ENCODE results near the gene BTRC.
"Not testable (repeated sequence)": the region's sequence is repeated elsewhere in the genome, so short reads cannot be mapped to it uniquely, and the experiment has no call there.

The BTRC gene

GRCh38 chr10:101353692-101354327 is at the start of gene BTRC:
Gene BTRC, plus strand, starts transcription at chr10:101354165. Its CDS starts 16 bp downstream, at chr10:101354181.
- TF ChIP-seq ZNF274 (IDR thresholded peaks at IDR 0.05; ENCODE audit: low read depth, low read length): no peak
- H3K4me3 ChIP-seq (ENCODE audit: low read length): peak within 1 kb of the TSS; percentile 91

GRCh38 chr10:101304316-101304715 is 49.6 kb upstream of the BTRC start:
- H3K4me3 ChIP-seq (ENCODE audit: low read length): no peak overlapping the region
- no peak for TF ChIP-seq ZNF274 (IDR thresholded peaks at IDR 0.05; ENCODE audit: low read depth, low read length)

- TF ChIP-seq ZNF274 (IDR thresholded peaks at IDR 0.05; ENCODE audit: low read depth, low read length): no peak
- no peak overlapping the region for H3K4me3 ChIP-seq (ENCODE audit: low read length)
Measured at GRCh38 chr10:101305320-101306241, 48.4 kb upstream of the BTRC start.

- no peak overlapping the region for H3K4me3 ChIP-seq (ENCODE audit: low read length)
- TF ChIP-seq ZNF274 (IDR thresholded peaks at IDR 0.05; ENCODE audit: low read depth, low read length): no peak
Measured at GRCh38 chr10:101308051-101308450, 45.9 kb upstream of the BTRC start.

- H3K4me3 ChIP-seq (ENCODE audit: low read length): no peak overlapping the region
- TF ChIP-seq ZNF274 (IDR thresholded peaks at IDR 0.05; ENCODE audit: low read depth, low read length): no peak
Measured at GRCh38 chr10:101310529-101311184, 43.3 kb upstream of the BTRC start.

- TF ChIP-seq ZNF274 (IDR thresholded peaks at IDR 0.05; ENCODE audit: low read depth, low read length): no peak
- no peak overlapping the region for H3K4me3 ChIP-seq (ENCODE audit: low read length)
Measured at GRCh38 chr10:101311185-101312066, 42.5 kb upstream of the BTRC start.

GRCh38 chr10:101319241-101319915 is 34.6 kb upstream of the BTRC start:
- TF ChIP-seq ZNF274 (IDR thresholded peaks at IDR 0.05; ENCODE audit: low read depth, low read length): no peak

GRCh38 chr10:101321073-101321472 is 32.9 kb upstream of the BTRC start:
- no peak overlapping the region for H3K4me3 ChIP-seq (ENCODE audit: low read length)
- no peak for TF ChIP-seq ZNF274 (IDR thresholded peaks at IDR 0.05; ENCODE audit: low read depth, low read length)

More at GRCh38 chr10:101319241-101319915, 34.6 kb upstream of the BTRC start:
- no peak overlapping the region for H3K4me3 ChIP-seq (ENCODE audit: low read length)

- H3K4me3 ChIP-seq (ENCODE audit: low read length): no peak overlapping the region
- TF ChIP-seq ZNF274 (IDR thresholded peaks at IDR 0.05; ENCODE audit: low read depth, low read length): no peak
Measured at GRCh38 chr10:101322266-101323108, 31.5 kb upstream of the BTRC start.

GRCh38 chr10:101323495-101323894 is 30.5 kb upstream of the BTRC start:
- TF ChIP-seq ZNF274 (IDR thresholded peaks at IDR 0.05; ENCODE audit: low read depth, low read length): no peak
- no peak overlapping the region for H3K4me3 ChIP-seq (ENCODE audit: low read length)

- not testable (repeated sequence) for H3K4me3 ChIP-seq (ENCODE audit: low read length)
Measured at GRCh38 chr10:101327454-101327853, 26.5 kb upstream of the BTRC start.

- H3K4me3 ChIP-seq (ENCODE audit: low read length): no peak overlapping the region
Measured at GRCh38 chr10:101329341-101330032, 24.5 kb upstream of the BTRC start.

More at GRCh38 chr10:101329341-101330032, 24.5 kb upstream of the BTRC start:
- no peak for TF ChIP-seq ZNF274 (IDR thresholded peaks at IDR 0.05; ENCODE audit: low read depth, low read length)

Data from GM08714 (cell line).